Measurements from ENCODE around the gene ADAMTSL3.

The ADAMTSL3 gene

GRCh38 chr15:83762367-83762766 is 108.4 kb downstream of the ADAMTSL3 start:
- DNase-seq: no peak

- no peak for DNase-seq
These were observed 110.4 kb downstream of the ADAMTSL3 start for GRCh38 chr15:83764201-83764838.

- DNase-seq: no peak
These were observed 112.4 kb downstream of the ADAMTSL3 start for GRCh38 chr15:83766339-83766738.

GRCh38 chr15:83767741-83768140 is 113.8 kb downstream of the ADAMTSL3 start:
- no peak for DNase-seq

GRCh38 chr15:83769411-83769999 is 115.6 kb downstream of the ADAMTSL3 start:
- DNase-seq: no peak

- DNase-seq: no peak
These were observed 121.8 kb downstream of the ADAMTSL3 start for GRCh38 chr15:83775738-83776137.

GRCh38 chr15:83776986-83777385 is 123.1 kb downstream of the ADAMTSL3 start:
- DNase-seq: no peak

- DNase-seq: no peak
These were observed 129.3 kb downstream of the ADAMTSL3 start for GRCh38 chr15:83783227-83783626.

- no peak for DNase-seq
These were observed 131.1 kb downstream of the ADAMTSL3 start for GRCh38 chr15:83784975-83785374.

- no peak for DNase-seq
These were observed 132.4 kb downstream of the ADAMTSL3 start for GRCh38 chr15:83786336-83786735.

- DNase-seq: no peak
These were observed 139.1 kb downstream of the ADAMTSL3 start for GRCh38 chr15:83793069-83793468.

GRCh38 chr15:83794209-83794608 is 140.3 kb downstream of the ADAMTSL3 start:
- DNase-seq: no peak

- DNase-seq: no peak
These were observed 155.4 kb downstream of the ADAMTSL3 start for GRCh38 chr15:83809345-83809744.

- no peak for DNase-seq
These were observed 156.2 kb downstream of the ADAMTSL3 start for GRCh38 chr15:83810110-83810509.

GRCh38 chr15:83813682-83814081 is 159.8 kb downstream of the ADAMTSL3 start:
- no peak for DNase-seq

- DNase-seq: no peak
These were observed 161.6 kb downstream of the ADAMTSL3 start for GRCh38 chr15:83815506-83815905.

GRCh38 chr15:83816124-83816883 is 162.4 kb downstream of the ADAMTSL3 start:
- DNase-seq: no peak

GRCh38 chr15:83818591-83818990 is 164.7 kb downstream of the ADAMTSL3 start:
- DNase-seq: no peak

GRCh38 chr15:83830381-83830780 is 176.5 kb downstream of the ADAMTSL3 start:
- DNase-seq: no peak

- DNase-seq: no peak
These were observed 179.6 kb downstream of the ADAMTSL3 start for GRCh38 chr15:83833569-83833968.

- DNase-seq: no peak
These were observed 181.6 kb downstream of the ADAMTSL3 start for GRCh38 chr15:83835479-83835878.

GRCh38 chr15:83837945-83838571 is 184.1 kb downstream of the ADAMTSL3 start:
- peak; percentile 10 for DNase-seq

GRCh38 chr15:83838763-83839162 is 184.8 kb downstream of the ADAMTSL3 start:
- DNase-seq: no peak

- no peak for DNase-seq
These were observed 188.4 kb downstream of the ADAMTSL3 start for GRCh38 chr15:83842281-83842680.
